Esophagus muscularis mucosa (tissue), 4 donors: ENCODE results near the gene ACP2. TPM values are rescaled to one million over a fixed set of nuclear protein-coding genes. Genes with fewer than 3 reads are reported as not detected.

ENCODE experiments used
- DNase-seq: peaks from one replicate; pipeline ENCODE4 v3.0.0-alpha.2; 2017; ENCODE audit errors: extremely low spot score
- H3K27ac ChIP-seq, 4 donors: fragments of 200-600 bp; sonication (generic); replicated peaks in 1 of 4; 1 replicate in 3 of 4; 2 replicates in 1 of 4; pipeline ENCODE4 v1.5.1; 2016 to 2019; ENCODE audit warnings: mild to moderate bottlenecking in 1 of 4
- H3K27me3 ChIP-seq, 4 donors: fragments of 200-600 bp; sonication (generic); one replicate each; pipeline versions ENCODE4 v1.5.1 to v1.6.0; 2016 to 2019
- H3K36me3 ChIP-seq, 4 donors: fragments of 200-600 bp; sonication (generic); one replicate each; pipeline ENCODE4 v1.5.1; 2016 to 2019
- H3K4me1 ChIP-seq, 4 donors: fragments of 200-600 bp; sonication (generic); one replicate each; pipeline ENCODE4 v1.5.1; 2016 to 2019
- H3K4me3 ChIP-seq, 4 donors: fragments of 200-600 bp; sonication (generic); 1 replicate in 2 of 4; 2 replicates in 2 of 4; pipeline ENCODE4 v1.5.1; 2016 to 2019; ENCODE audit warnings: mild to moderate bottlenecking in 4 of 4, moderate library complexity in 1 of 4
- H3K9me3 ChIP-seq, 4 donors: fragments of 200-600 bp; sonication (generic); 1 replicate in 3 of 4; 2 replicates in 1 of 4; pipeline ENCODE4 v1.5.1; 2016 to 2019
- EP300 ChIP-seq: sonication (generic); formaldehyde crosslinking; IDR thresholded peaks from one replicate; pipeline ENCODE4 v1.6.1; 2017; ENCODE audit warnings: antibody characterized with exemption
- POLR2A ChIP-seq: fragments of 450-650 bp; IDR thresholded peaks from one replicate; pipeline ENCODE4 v1.6.1; 2017; ENCODE audit warnings: antibody characterized with exemption, moderate library complexity, mild to moderate bottlenecking, low read depth
- POLR2AphosphoS5 ChIP-seq, 2 donors: sonication (generic); formaldehyde crosslinking; IDR thresholded peaks; one replicate each; pipeline ENCODE4 v1.6.1; 2017; ENCODE audit warnings: antibody characterized with exemption in 2 of 2
- WGBS: methylation state at CpG from one replicate; pipeline ENCODE4 v1.1.5; 2018; 5-methylcytosine and 5-hydroxymethylcytosine counted together
- intact Hi-C: fragments of 100-400 bp; cut with DNase I; formaldehyde crosslinking; loops from one replicate; pipeline ENCODE4 v1.15.1; 2023
- total RNA-seq, 4 donors: library from RNA; depleted of rRNA; stranded (reverse); fragments of >200 nt; gene quantifications; one replicate each; pipeline versions ENCODE4 v1.1.0 to v1.2.1, GENCODE V29; 2016
- TF ChIP-seq, protein P1 (sequence below), 3 experiments: fragments of 200-600 bp in 2 of 3; fragments of 450-650 bp in 1 of 3; sonication (generic) in 2 of 3; IDR thresholded peaks; one replicate each; pipeline ENCODE4 v1.5.1; 2017 to 2019; ENCODE audit warnings: antibody characterized with exemption in 3 of 3, mild to moderate bottlenecking in 2 of 3, moderate library complexity in 1 of 3

The ACP2 gene
- total RNA-seq, 4 donors from 2014 or later: 19.5 to 42.7 (median 28.6) TPM

DNA sequence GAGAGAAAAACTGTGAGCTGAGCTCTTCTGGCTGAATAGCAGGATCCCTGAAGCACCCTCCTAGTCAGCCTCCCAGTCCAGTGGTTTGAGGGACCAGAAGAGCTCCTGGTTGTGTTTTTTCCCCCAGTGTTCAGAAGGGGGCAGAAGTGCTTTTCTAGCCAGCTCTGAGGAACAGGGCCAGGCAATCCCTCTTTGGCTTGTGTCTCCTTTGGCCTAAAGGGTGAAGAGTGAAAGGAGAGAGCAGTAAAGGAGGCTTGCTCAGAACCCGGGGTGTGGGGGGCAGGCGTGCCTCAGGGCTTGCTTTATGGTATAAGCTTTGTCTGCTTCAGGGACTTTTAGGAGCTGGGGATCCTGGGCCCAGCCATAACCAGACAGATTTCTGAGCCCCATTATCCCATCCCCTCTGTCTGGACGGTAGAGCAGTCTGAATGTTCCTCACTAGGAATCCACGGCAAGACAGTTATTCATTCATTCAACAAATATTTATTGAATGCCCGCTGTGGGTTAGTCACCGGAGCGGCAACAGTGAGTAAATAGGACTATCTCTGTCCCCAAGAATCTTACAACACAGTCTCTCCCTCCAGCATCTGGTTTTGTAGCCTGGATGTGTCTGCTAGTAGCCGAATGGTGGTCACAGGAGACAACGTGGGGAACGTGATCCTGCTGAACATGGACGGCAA is 14.5 kb downstream of the ACP2 start:
- peaks cover 11 to 17% (median 13%) of the 10 kb centered on the region in 4 donors for H3K4me1 ChIP-seq
- no peak for TF ChIP-seq POLR2AphosphoS5 (IDR thresholded peaks at IDR 0.05)
- no peak for TF ChIP-seq EP300
- TF ChIP-seq, protein P1, sequence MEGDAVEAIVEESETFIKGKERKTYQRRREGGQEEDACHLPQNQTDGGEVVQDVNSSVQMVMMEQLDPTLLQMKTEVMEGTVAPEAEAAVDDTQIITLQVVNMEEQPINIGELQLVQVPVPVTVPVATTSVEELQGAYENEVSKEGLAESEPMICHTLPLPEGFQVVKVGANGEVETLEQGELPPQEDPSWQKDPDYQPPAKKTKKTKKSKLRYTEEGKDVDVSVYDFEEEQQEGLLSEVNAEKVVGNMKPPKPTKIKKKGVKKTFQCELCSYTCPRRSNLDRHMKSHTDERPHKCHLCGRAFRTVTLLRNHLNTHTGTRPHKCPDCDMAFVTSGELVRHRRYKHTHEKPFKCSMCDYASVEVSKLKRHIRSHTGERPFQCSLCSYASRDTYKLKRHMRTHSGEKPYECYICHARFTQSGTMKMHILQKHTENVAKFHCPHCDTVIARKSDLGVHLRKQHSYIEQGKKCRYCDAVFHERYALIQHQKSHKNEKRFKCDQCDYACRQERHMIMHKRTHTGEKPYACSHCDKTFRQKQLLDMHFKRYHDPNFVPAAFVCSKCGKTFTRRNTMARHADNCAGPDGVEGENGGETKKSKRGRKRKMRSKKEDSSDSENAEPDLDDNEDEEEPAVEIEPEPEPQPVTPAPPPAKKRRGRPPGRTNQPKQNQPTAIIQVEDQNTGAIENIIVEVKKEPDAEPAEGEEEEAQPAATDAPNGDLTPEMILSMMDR (IDR thresholded peaks at IDR 0.05): peak; percentile 16 to 32 (median 18)
- DNase-seq: no peak
- H3K4me3 ChIP-seq: peak overlapping the region in 2 of 4 donors; percentile 14 to 19
- no peaks in the 10 kb centered on the region for H3K9me3 ChIP-seq
- intact Hi-C loops: no loop called here
- no peaks in the 10 kb centered on the region for H3K27me3 ChIP-seq
- peak overlapping the region; percentile 20 to 70 (median 43) for H3K27ac ChIP-seq
- 53% methylated on average over 9 of the region's 11 CpGs for WGBS
- peaks cover 12 to 69% (median 20%) of the 10 kb centered on the region in 4 donors for H3K36me3 ChIP-seq

DNA sequence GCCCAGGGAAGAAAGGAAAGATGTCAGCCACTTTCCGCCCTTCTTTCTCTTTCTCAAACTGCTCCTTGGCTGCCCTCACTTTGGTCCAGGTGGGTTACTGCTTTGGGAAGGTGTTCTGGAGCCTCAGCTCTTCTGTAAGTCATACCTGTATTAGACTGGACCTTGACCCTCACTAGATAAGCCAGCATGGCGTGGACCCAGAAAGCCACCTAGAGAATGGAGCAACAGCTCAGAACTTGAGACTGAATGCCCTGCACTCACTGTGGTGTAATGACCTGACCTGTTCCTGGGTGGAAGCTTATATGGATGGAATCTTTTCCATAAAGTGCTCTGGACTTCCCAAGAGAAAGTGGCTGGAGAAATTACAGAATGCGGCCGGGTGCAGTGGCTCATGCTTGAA is 15.6 kb downstream of the ACP2 start:
- Histone ChIP-seq H3K9me3 (no peaks in the 10 kb centered on the region), H3K4me1 (peaks cover 11 to 17% (median 13%) of the 10 kb centered on the region in 4 donors), H3K36me3 (peaks cover 5 to 69% (median 15%) of the 10 kb centered on the region in 4 donors), H3K27me3 (no peaks in the 10 kb centered on the region), H3K27ac (no peak overlapping the region), H3K4me3 (no peak overlapping the region)
- TF ChIP-seq POLR2AphosphoS5 (IDR thresholded peaks at IDR 0.05) (no peak), EP300 (no peak), POLR2A (no peak)
- TF ChIP-seq, protein P1 (IDR thresholded peaks at IDR 0.05): no peak
- DNase-seq: no peak
- intact Hi-C loops: no loop called here
- 97% methylated on average over 4 of the region's 4 CpGs for WGBS

DNA sequence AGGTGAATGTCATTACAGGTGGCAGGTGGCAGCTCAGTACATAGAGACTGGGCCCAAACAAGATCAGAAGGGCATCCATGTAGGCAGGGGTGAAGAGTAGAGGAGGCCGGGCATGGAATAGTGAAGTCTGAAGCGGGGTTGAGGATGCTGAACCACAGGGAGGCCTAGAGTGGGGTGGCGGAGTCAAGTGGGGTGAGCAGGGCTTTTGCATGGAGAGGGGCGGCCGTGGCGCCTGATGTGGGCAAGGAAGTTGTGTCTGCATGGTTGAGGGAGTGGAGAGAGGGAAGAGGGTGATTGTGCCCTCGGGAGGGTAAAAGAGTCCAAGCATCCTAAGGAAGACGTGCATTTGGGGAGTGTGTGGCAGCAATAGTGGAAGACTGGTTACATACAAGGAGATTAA is 19.5 kb downstream of the ACP2 start:
- TF ChIP-seq EP300 (no peak), POLR2A (no peak), POLR2AphosphoS5 (IDR thresholded peaks at IDR 0.05) (no peak)
- TF ChIP-seq, protein P1 (IDR thresholded peaks at IDR 0.05): no peak
- Histone ChIP-seq H3K9me3 (no peaks in the 10 kb centered on the region), H3K27me3 (no peaks in the 10 kb centered on the region), H3K4me1 (peaks cover 2 to 5% (median 3%) of the 10 kb centered on the region in 4 donors), H3K4me3 (no peak overlapping the region), H3K27ac (no peak overlapping the region), H3K36me3 (peaks cover 12 to 90% (median 36%) of the 10 kb centered on the region in 4 donors)
- 95% methylated on average over 8 of the region's 8 CpGs for WGBS
- no peak for DNase-seq
- intact Hi-C loops: no loop called here

DNA sequence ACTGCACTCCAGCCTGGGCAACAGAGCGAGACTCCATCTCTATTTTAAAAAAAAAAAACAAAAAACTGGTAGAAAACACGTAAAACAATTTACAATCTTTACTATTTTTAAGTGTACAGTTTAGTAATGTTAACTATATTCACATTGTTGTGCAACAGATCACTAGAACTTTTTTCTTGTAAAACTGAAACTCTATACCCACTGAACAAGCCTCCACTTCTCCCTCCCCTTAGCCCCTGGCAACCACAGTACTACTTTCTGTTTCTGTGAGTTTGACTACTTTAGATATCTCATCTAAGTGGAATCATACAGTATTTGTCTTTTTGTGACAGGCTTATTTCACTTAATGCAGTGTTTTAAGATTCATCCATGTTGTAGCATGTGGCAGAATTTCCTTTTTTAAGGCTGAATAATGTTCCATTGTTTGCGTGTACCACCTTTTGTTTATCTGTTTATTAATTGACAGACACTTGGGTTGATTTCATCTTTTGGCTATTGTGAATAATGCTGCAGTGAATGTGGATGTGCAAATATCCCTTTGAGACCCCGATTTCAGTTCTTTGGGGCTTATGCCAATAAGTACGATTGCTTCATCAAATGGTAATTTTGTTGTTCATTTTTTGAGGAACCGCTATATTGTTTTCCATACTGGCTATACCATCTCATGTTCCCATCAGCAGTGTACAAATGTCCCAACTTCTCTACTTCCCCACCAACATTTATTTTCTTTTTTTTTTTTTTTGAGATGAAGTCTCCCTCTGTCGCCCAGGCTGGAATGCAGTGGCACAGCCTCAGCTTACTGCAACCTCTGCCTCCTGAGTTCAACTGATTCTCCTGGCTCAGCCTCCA is 22.8 kb downstream of the ACP2 start:
- H3K4me1 ChIP-seq: peaks cover 2 to 3% (median 2%) of the 10 kb centered on the region in 4 donors
- intact Hi-C loops: no loop called here
- 92% methylated on average over 7 of the region's 7 CpGs for WGBS
- TF ChIP-seq, protein P1 (IDR thresholded peaks at IDR 0.05): no peak
- no peak for TF ChIP-seq POLR2AphosphoS5 (IDR thresholded peaks at IDR 0.05)
- no peak overlapping the region for H3K4me3 ChIP-seq
- peaks cover 27 to 98% (median 51%) of the 10 kb centered on the region in 4 donors for H3K36me3 ChIP-seq
- no peak for DNase-seq
- H3K27me3 ChIP-seq: no peaks in the 10 kb centered on the region
- H3K27ac ChIP-seq: no peak overlapping the region
- H3K9me3 ChIP-seq: no peaks in the 10 kb centered on the region
